ENCODE results near the gene TAS2R7. TPM values are rescaled to one million over a fixed set of nuclear protein-coding genes. Genes with fewer than 3 reads are reported as not detected.

The TAS2R7 gene
- total and polyA plus RNA-seq, 2 donors (not counting 3 experiments of a cell fraction or from before 2014, with no cell fraction given) = not detected

GRCh38 chr12:10842862-10843261 lies 40.4 kb upstream of the TAS2R7 start:
- intact Hi-C loops (cut with micrococcal nuclease) = no loop called here

More at GRCh38 chr12:10842862-10843261, 40.4 kb upstream of the TAS2R7 start:
- CTCF ChIA-PET = no interaction called here
- Histone ChIP-seq H3K27me3 (ENCODE audit: control insufficient read depth in 2 of 2, insufficient read depth in 2 of 2, low read length in 2 of 2) (no peaks in the 10 kb centered on the region), H3K9me3 (replicated peaks; ENCODE audit: control insufficient read depth, insufficient read depth, low read length) (no peaks in the 10 kb centered on the region), H3K4me2 (ENCODE audit: insufficient read depth, low read length) (no peak overlapping the region), H2AFZ (ENCODE audit: low read depth, low read length) (no peak overlapping the region), H3K36me3 (ENCODE audit: control insufficient read depth in 2 of 2, extremely low read depth in 1 of 2, insufficient read depth in 2 of 2, low read length in 2 of 2) (no peaks in the 10 kb centered on the region), H3K4me1 (ENCODE audit: control insufficient read depth, extremely low read depth, insufficient read depth, low read length) (no peaks in the 10 kb centered on the region), H3K79me2 (ENCODE audit: control insufficient read depth, insufficient read depth, low read length) (no peaks in the 10 kb centered on the region), H4K20me1 (replicated peaks; ENCODE audit: control insufficient read depth, extremely low read depth, insufficient read depth, low read length) (no peaks in the 10 kb centered on the region), H3K9me1 (replicated peaks; ENCODE audit: control insufficient read depth, extremely low read depth, insufficient read depth, low read length) (no peaks in the 10 kb centered on the region), H3K27ac (ENCODE audit: insufficient read depth, low read depth, low read length) (no peak overlapping the region), H3K4me3 (replicated peaks in 1 of 3; ENCODE audit: insufficient read depth in 1 of 3, low read depth in 1 of 3, low read length in 3 of 3) (no peak overlapping the region), H3K9ac (replicated peaks; ENCODE audit: extremely low read depth, insufficient read depth, low read length) (no peak overlapping the region)
- FAIRE-seq (no peak), DNase-seq (ENCODE audit: low read depth, low spot score) (no peak)
- POLR2A ChIA-PET = no interaction called here
- TF ChIP-seq POLR2A (IDR thresholded peaks at IDR 0.05; ENCODE audit: low read depth, low read length) = no peak
- no peak for TF ChIP-seq MYC (IDR thresholded peaks at IDR 0.05; ENCODE audit: low read depth, low read length)
- TF ChIP-seq POLR2AphosphoS5 (IDR thresholded peaks at IDR 0.05; ENCODE audit: insufficient read depth, low read depth, low read length) = no peak
- TF ChIP-seq MAX (IDR thresholded peaks at IDR 0.05; ENCODE audit: insufficient read depth, insufficient read length) = no peak
- TF ChIP-seq CTCF (IDR thresholded peaks at IDR 0.05; ENCODE audit: extremely low read depth in 1 of 2, insufficient read depth in 1 of 2, low read depth in 1 of 2, low read length in 2 of 2) = no peak
- TF ChIP-seq JUN (IDR thresholded peaks at IDR 0.05; ENCODE audit: borderline replicate concordance, insufficient read depth, insufficient read length, low read depth) = no peak
- TF ChIP-seq EZH2 (IDR thresholded peaks at IDR 0.05; ENCODE audit: borderline replicate concordance, low read depth, low read length, severe bottlenecking) = no peak
- TF ChIP-seq GATA2 (IDR thresholded peaks at IDR 0.05; ENCODE audit: insufficient read depth, insufficient read length, low read depth, low read length) = no peak
- no peak for TF ChIP-seq FOS (IDR thresholded peaks at IDR 0.05; ENCODE audit: borderline replicate concordance, insufficient read depth, low read length)
- dilution Hi-C loops (cut with MboI; ENCODE audit: extremely low pct_ligation_motif_present, low sequenced_read_pairs) = no loop called here
- BruUV-seq (replicated peaks) = no TSS peak
